Measurements from ENCODE around the gene EPN3. TPM values are rescaled to one million over a fixed set of nuclear protein-coding genes. Genes with fewer than 3 reads are reported as not detected.

EPN3 gene
- total RNA-seq = 10 to 100 TPM; 19.2 to 95.7 (median 57.4) TPM

DNA sequence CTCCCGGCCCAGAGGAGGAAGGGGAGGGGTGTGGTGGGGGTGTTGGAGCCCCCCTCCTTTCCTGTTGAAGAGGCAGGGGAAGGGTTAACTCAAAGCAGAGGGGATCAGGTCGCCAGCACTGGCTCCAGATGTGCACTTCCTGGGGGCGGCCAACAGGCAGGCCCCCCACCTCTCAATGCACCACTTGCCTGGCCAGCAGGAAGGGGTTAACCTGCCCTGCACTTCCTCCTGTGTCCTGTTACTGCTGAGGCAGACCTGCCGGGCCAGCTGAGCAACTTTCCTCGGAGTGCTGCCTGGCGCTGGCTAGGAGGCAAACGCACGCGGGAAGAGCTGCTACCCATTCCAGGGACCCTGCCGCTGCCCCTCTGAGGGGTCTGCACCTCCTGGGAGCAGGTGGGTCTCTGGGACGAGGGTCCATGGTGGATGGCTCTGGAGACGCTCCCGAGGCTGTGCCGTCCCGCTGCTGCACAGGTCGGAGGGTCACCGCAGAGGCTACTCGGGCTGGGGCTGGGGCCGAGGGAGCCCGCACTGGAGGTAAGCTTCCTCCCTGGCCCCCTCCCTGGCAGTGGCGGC is at the start of gene EPN3:
EPN3 (plus strand) TSS at position 284 of the 573 bp plus-strand sequence. CDS start 3,822 bp downstream, outside the sequence.
- peak within 1 kb of the TSS in 3 of 4 donors; percentile 30 to 55 (median 45) for H3K4me3 ChIP-seq
- intact Hi-C loops (cut with DNase I; ENCODE audit: low total_unique reads) = no loop called here
- DNase-seq = peak; percentile 82
- H3K36me3 ChIP-seq = no peaks in the 10 kb centered on the region
- H3K27ac ChIP-seq = peak within 1 kb of the TSS; percentile 74 to 90 (median 80)
- TF ChIP-seq CTCF (IDR thresholded peaks at IDR 0.05) = peak in 3 of 5 experiments; percentile 6 to 74 (median 26)
- no peak for TF ChIP-seq EP300 (IDR thresholded peaks at IDR 0.05; ENCODE audit: low read depth)
- TF ChIP-seq POLR2AphosphoS5 (IDR thresholded peaks at IDR 0.05) = peak; percentile 59 to 90 (median 80)
- TF ChIP-seq POLR2A (IDR thresholded peaks at IDR 0.05) = peak; percentile 78
- H3K27me3 ChIP-seq = peaks cover 32% of the 10 kb centered on the region
- H3K9me3 ChIP-seq = no peaks in the 10 kb centered on the region
- in situ Hi-C loops (cut with MboI; ENCODE audit: low pct_ligation_motif_present in 1 of 4, low pct_unique_long_range_greater_than_20kb in 1 of 4, low sequenced_read_pairs in 3 of 4) = loop anchor here in 2 of 4 donors (25.0 kb wide), 2 partner anchors 305 to 430 kb away; partner anchors contain the start of gene WFIKKN2 (in 1 of the 2)
- peaks cover 9 to 31% (median 19%) of the 10 kb centered on the region in 4 donors for H3K4me1 ChIP-seq
- WGBS, 2 donors (ENCODE audit: low coverage in 1 of 2) = 10% methylated on average over 14 of the region's 21 CpGs; no CpG with 5 or more reads in 1 of the 2 donors

DNA sequence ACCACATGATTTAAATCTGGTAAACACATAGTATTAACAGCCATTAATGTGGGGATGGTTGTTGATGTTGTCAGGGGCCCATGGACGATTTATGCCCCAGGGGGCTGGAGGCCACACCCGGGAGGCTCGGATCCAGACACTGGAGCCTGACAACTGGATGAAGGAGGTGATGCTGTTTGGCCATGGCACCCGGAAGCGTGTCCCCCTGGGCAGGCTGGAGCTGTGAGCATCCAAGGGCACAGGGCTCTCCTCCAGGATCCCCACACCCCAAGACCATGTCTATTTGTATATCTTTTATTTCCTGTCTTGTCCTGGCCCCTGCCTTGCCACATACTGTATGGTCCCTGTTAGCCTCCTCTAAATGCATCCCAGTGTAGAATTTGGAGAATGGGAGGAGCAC is 49.3 kb upstream of the EPN3 start:
- DNase-seq = no peak
- H3K4me1 ChIP-seq = peaks cover 11 to 31% (median 19%) of the 10 kb centered on the region in 4 donors
- in situ Hi-C loops (cut with MboI; ENCODE audit: low pct_ligation_motif_present in 1 of 4, low pct_unique_long_range_greater_than_20kb in 1 of 4, low sequenced_read_pairs in 3 of 4) = loop anchor here in 1 of 4 donors (10.0 kb wide), 1 partner anchor 62 kb away; the partner anchor contains the start of gene SPATA20
- 80% methylated on average over 5 of the region's 5 CpGs; no CpG with 5 or more reads in 1 of the 2 donors for WGBS, 2 donors (ENCODE audit: low coverage in 1 of 2)
- H3K9me3 ChIP-seq = no peaks in the 10 kb centered on the region
- no peaks in the 10 kb centered on the region for H3K27me3 ChIP-seq
- TF ChIP-seq EP300 (IDR thresholded peaks at IDR 0.05; ENCODE audit: low read depth) = no peak
- TF ChIP-seq POLR2AphosphoS5 (IDR thresholded peaks at IDR 0.05) = no peak
- no peak for TF ChIP-seq CTCF (IDR thresholded peaks at IDR 0.05)
- no peak for TF ChIP-seq POLR2A (IDR thresholded peaks at IDR 0.05)
- peak overlapping the region; percentile 78 to 83 (median 80) for H3K27ac ChIP-seq
- H3K36me3 ChIP-seq = peaks cover 0 to 16% (median 5%) of the 10 kb centered on the region in 4 donors
- H3K4me3 ChIP-seq = no peak overlapping the region
- intact Hi-C loops (cut with DNase I; ENCODE audit: low total_unique reads) = loop anchor here (10.0 kb wide), 1 partner anchor 62 kb away; the partner anchor contains the start of gene SPATA20

DNA sequence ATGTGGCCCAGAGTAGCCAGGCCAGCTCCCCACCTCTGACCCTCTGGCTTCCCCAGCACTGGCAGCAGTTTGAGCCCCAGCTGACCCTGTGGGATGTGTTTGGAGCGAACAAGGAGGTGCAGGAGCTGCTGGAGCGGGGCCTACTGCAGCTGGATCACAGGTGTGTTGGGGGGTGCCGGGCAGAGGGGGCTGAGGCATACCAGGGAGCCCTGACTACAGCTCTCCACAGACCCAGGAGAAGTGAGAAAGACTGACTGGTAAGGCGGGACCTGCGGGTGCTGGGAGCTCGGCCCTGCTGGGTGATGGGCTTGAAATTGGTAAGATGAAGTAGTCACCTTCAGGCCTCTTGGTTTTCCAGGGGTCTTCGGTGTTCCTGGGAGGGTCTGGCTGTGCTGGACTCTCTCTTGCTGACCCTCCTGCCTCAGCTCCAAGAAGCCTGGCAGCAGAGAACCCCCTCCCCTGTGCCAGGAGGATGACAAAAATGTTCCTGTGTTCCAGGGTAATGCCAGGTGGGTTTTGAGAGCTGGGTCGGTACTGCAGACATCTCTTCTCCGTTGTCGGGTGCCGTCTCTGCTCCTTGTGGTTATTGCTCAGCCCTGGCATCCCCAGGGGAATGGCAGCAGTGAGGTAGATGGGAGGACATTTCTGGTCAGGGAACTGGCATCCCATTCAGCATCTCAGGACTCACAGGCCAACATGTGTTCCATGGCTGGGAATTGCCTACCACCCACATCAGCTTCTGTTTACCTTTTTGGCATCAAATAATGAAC is 48.0 kb upstream of the EPN3 start:
- H3K36me3 ChIP-seq = peaks cover 0 to 16% (median 5%) of the 10 kb centered on the region in 4 donors
- no peak overlapping the region for H3K27ac ChIP-seq
- no peaks in the 10 kb centered on the region for H3K27me3 ChIP-seq
- no peak for TF ChIP-seq CTCF (IDR thresholded peaks at IDR 0.05)
- no peak for TF ChIP-seq POLR2AphosphoS5 (IDR thresholded peaks at IDR 0.05)
- TF ChIP-seq POLR2A (IDR thresholded peaks at IDR 0.05) = no peak
- TF ChIP-seq EP300 (IDR thresholded peaks at IDR 0.05; ENCODE audit: low read depth) = no peak
- peaks cover 8 to 27% (median 13%) of the 10 kb centered on the region in 4 donors for H3K4me1 ChIP-seq
- in situ Hi-C loops (cut with MboI; ENCODE audit: low pct_ligation_motif_present in 1 of 4, low pct_unique_long_range_greater_than_20kb in 1 of 4, low sequenced_read_pairs in 3 of 4) = loop anchor here in 1 of 4 donors (10.0 kb wide), 1 partner anchor 60 kb away; the partner anchor contains the start of gene SPATA20
- no peak for DNase-seq
- H3K9me3 ChIP-seq = no peaks in the 10 kb centered on the region
- no peak overlapping the region for H3K4me3 ChIP-seq
- 92% methylated on average over 11 of the region's 11 CpGs; no CpG with 5 or more reads in 1 of the 2 donors for WGBS, 2 donors (ENCODE audit: low coverage in 1 of 2)
- intact Hi-C loops (cut with DNase I; ENCODE audit: low total_unique reads) = loop anchor here (10.0 kb wide), 1 partner anchor 60 kb away; the partner anchor contains the start of gene SPATA20
